Measurements from ENCODE around the gene PRDM16. TPM values are rescaled to one million over a fixed set of nuclear protein-coding genes. Genes with fewer than 3 reads are reported as not detected.

PRDM16 gene
- total and polyA plus RNA-seq, 2 of the 8 experiments (the other 6 are each of a cell fraction or from before 2014, with no cell fraction given) = 0.39 to 0.43 TPM

- no peaks in the 10 kb centered on the region; a peak in 1 of 7 replicates for H3K4me1 ChIP-seq (replicated peaks in 1 of 4; ENCODE audit: control insufficient read depth in 3 of 4, insufficient read depth in 4 of 4, low read length in 3 of 4)
- no peak overlapping the region for H2BK12ac ChIP-seq (ENCODE audit: low read depth, low read length)
- H3K36me3 ChIP-seq (ENCODE audit: control insufficient read depth in 2 of 4, insufficient read depth in 4 of 4, low read length in 3 of 4) = no peaks in the 10 kb centered on the region
- H4K5ac ChIP-seq (ENCODE audit: insufficient read length, low read depth, low read length) = no peak overlapping the region
- H3K18ac ChIP-seq (ENCODE audit: extremely low read depth, low read length) = no peak overlapping the region
- no peaks in the 10 kb centered on the region for H4K20me1 ChIP-seq (replicated peaks in 1 of 2; ENCODE audit: control insufficient read depth in 1 of 2, insufficient read depth in 2 of 2, low read length in 2 of 2)
- H3K4ac ChIP-seq (replicated peaks; ENCODE audit: insufficient read length, low read depth, low read length) = no peak overlapping the region
- H4K8ac ChIP-seq (ENCODE audit: extremely low read depth, insufficient read depth, low read length) = no peak overlapping the region
- H3K79me1 ChIP-seq (ENCODE audit: low read depth, low read length) = no peaks in the 10 kb centered on the region
- no peaks in the 10 kb centered on the region for H3K79me2 ChIP-seq (ENCODE audit: control insufficient read depth in 1 of 2, insufficient read depth in 2 of 2, low read length in 2 of 2)
- no peak overlapping the region for H3K14ac ChIP-seq (ENCODE audit: insufficient read length)
- H3K27ac ChIP-seq (ENCODE audit: low read depth, low read length) = no peak overlapping the region
- no peaks in the 10 kb centered on the region for H3K23me2 ChIP-seq (ENCODE audit: low read depth, low read length)
- peaks cover 12 to 20% of the 10 kb centered on the region in 2 experiments for H3K9me3 ChIP-seq (ENCODE audit: insufficient read depth in 2 of 2, low read depth in 1 of 2, low read length in 1 of 2)
- WGBS, 2 experiments (ENCODE audit: extremely low coverage in 1 of 2, insufficient coverage in 1 of 2, insufficient read length in 1 of 2, insufficient replicate concordance in 2 of 2, low coverage in 1 of 2, low lambda C conversion rate in 2 of 2, missing lambda C conversion rate in 1 of 2) = 96% methylated on average over 22 of the region's 23 CpGs; no CpG with 5 or more reads in 1 of the 2 experiments
- DNase-seq (ENCODE audit: low read depth in 1 of 2, low spot score in 2 of 2) (no peak), FAIRE-seq (no peak)
- H2AFZ ChIP-seq (ENCODE audit: low read length) = no peak overlapping the region
- POLR2A ChIA-PET (ENCODE audit: partially characterized antibody) = interaction anchor here (1.0 kb wide), 1 partner anchor 8 kb away, joined by 3 read pairs; no protein-coding TSS in a partner anchor
- no peak overlapping the region for H3K56ac ChIP-seq (replicated peaks; ENCODE audit: insufficient read length, low read depth, low read length)
- H3K9ac ChIP-seq (replicated peaks in 1 of 4; ENCODE audit: extremely low read depth in 1 of 4, low read depth in 3 of 4, low read length in 3 of 4) = no peak overlapping the region
- no peak overlapping the region for H2AK5ac ChIP-seq (ENCODE audit: low read depth, low read length)
- no peak overlapping the region for H2BK15ac ChIP-seq (ENCODE audit: low read length)
- H3K27me3 ChIP-seq (replicated peaks in 1 of 4; ENCODE audit: control insufficient read depth in 3 of 4, extremely low read depth in 1 of 4, insufficient read depth in 3 of 4, low read length in 3 of 4) = no peaks in the 10 kb centered on the region
- H2BK5ac ChIP-seq (ENCODE audit: low read depth, low read length) = no peak overlapping the region
- no peak overlapping the region for H3K4me2 ChIP-seq (ENCODE audit: insufficient read depth in 1 of 2, low read depth in 2 of 2, low read length in 2 of 2)
- no peak overlapping the region for H4K91ac ChIP-seq (replicated peaks; ENCODE audit: insufficient read length, low read length)
- TF ChIP-seq POU5F1 (IDR thresholded peaks at IDR 0.05; ENCODE audit: low read depth, low read length) (no peak), ASH2L (IDR thresholded peaks at IDR 0.05; ENCODE audit: low read length) (no peak), TBP (IDR thresholded peaks at IDR 0.05; ENCODE audit: low read depth, low read length) (no peak), JUN (IDR thresholded peaks at IDR 0.05; ENCODE audit: low read depth, low read length) (no peak), EZH2 (IDR thresholded peaks at IDR 0.05; ENCODE audit: low read depth, low read length, severe bottlenecking) (no peak), CHD1 (IDR thresholded peaks at IDR 0.05; ENCODE audit: low read depth, low read length) (no peak), EP300 (IDR thresholded peaks at IDR 0.05; ENCODE audit: borderline replicate concordance in 1 of 2, low read depth in 2 of 2, low read length in 2 of 2) (no peak)
- H2BK20ac ChIP-seq (ENCODE audit: low read length) = no peak overlapping the region
- CTCF ChIA-PET (ENCODE audit: partially characterized antibody) = interaction anchor here (0.7 to 5.8 kb wide), 7 partner anchors 10 to 871 kb away, joined by 3 to 50 read pairs (median 4); no protein-coding TSS in a partner anchor
- no peak overlapping the region for H2BK120ac ChIP-seq (replicated peaks; ENCODE audit: low read depth, low read length)
- H3K23ac ChIP-seq (ENCODE audit: insufficient read length) = no peak overlapping the region
- H3K4me3 ChIP-seq (ENCODE audit: extremely low read depth in 1 of 4, insufficient read depth in 2 of 4, low read depth in 3 of 4, low read length in 4 of 4) = no peak overlapping the region
These were observed 351.4 kb downstream of the PRDM16 start for GRCh38 chr1:3420218-3420951.

Data from H1 (cell line).